GM12878 (cell line): ENCODE measurements around the gene PRKCG. TPM values are rescaled to one million over a fixed set of nuclear protein-coding genes. Genes with fewer than 3 reads are reported as not detected.

Experiments
- ATAC-seq: fragments of 200-7000 bp; cut with Tn5 transposase; 3 replicates; pipeline ENCODE4 v1.9.1; 2020; ENCODE audit warnings: mild to moderate bottlenecking, moderate library complexity
- BruUV-seq: library from RNA; stranded (reverse); fragments of 400-500 nt; replicated peaks from 2 replicates; lab custom pipeline; 2021; lab: Mats Ljungman, UMichigan
- CTCF ChIA-PET: fragments of 300-600 bp; sonication (Branson Sonifier 250); formaldehyde crosslinking; extraction: SDS; loops from one replicate; lab custom pipeline; 2021; ENCODE audit warnings: inconsistent platforms; lab: Yijun Ruan, JAX
- POLR2A ChIA-PET: fragments of 350-600 bp; formaldehyde crosslinking; extraction: SDS; loops from one replicate; lab custom pipeline; 2021; ENCODE audit warnings: inconsistent platforms; lab: Charles Lee
- RAD21 ChIA-PET: fragments of 300-600 bp; sonication (Branson Sonifier 250); formaldehyde crosslinking; loops from one replicate; lab custom pipeline; 2023; ENCODE audit warnings: antibody characterized with exemption; ENCODE audit not compliant: unreplicated experiment; lab: Charles Lee
- SMC1A ChIA-PET: fragments of 300-600 bp; sonication (Branson Sonifier 250); formaldehyde crosslinking; loops from one replicate; lab custom pipeline; 2023; ENCODE audit not compliant: unreplicated experiment, uncharacterized antibody; lab: Charles Lee
- DNase-seq: peaks from one replicate; pipeline ENCODE4 v3.0.0-alpha.2; 2011; ENCODE audit warnings: low read depth, low spot score
- FAIRE-seq: peaks from 3 replicates; lab custom pipeline; 2011; peaks lifted over from hg19 to GRCh38; lab: Jason Lieb, UNC
- H2AFZ ChIP-seq: 2 replicates; pipeline ENCODE4 v1.6.0; 2011; ENCODE audit warnings: low read depth, low read length, control low read depth; ENCODE audit not compliant: control insufficient read depth
- H3K27ac ChIP-seq: 2 replicates; pipeline ENCODE4 v1.5.1; 2011; ENCODE audit warnings: control low read depth; ENCODE audit not compliant: control insufficient read depth, insufficient read depth
- H3K27me3 ChIP-seq, 2 experiments: replicated peaks in 1 of 2; 2 replicates each; pipeline versions ENCODE4 v1.6.0 to v1.6.1; 2011; ENCODE audit warnings: low read length in 1 of 2; ENCODE audit not compliant: control insufficient read depth in 2 of 2, insufficient read depth in 2 of 2
- H3K36me3 ChIP-seq, 2 experiments: 2 replicates each; pipeline ENCODE4 v1.5.1; 2011; ENCODE audit warnings: low read length in 1 of 2; ENCODE audit not compliant: control insufficient read depth in 2 of 2, insufficient read depth in 2 of 2
- H3K4me1 ChIP-seq: 2 replicates; pipeline ENCODE4 v1.6.1; 2011; ENCODE audit warnings: mild to moderate bottlenecking, low read length, moderate library complexity, mixed read lengths; ENCODE audit not compliant: control insufficient read depth, insufficient read depth
- H3K4me2 ChIP-seq: 2 replicates; pipeline ENCODE4 v1.6.0; 2011; ENCODE audit warnings: control low read depth; ENCODE audit not compliant: control insufficient read depth, insufficient read depth
- H3K4me3 ChIP-seq: fragments of 200-600 bp; sonication (generic); 2 replicates; pipeline ENCODE4 v1.5.1; 2016
- H3K79me2 ChIP-seq: 2 replicates; pipeline ENCODE4 v1.6.0; 2011; ENCODE audit warnings: low read length; ENCODE audit not compliant: control insufficient read depth, insufficient read depth
- H3K9ac ChIP-seq: 2 replicates; pipeline ENCODE4 v1.8.0; 2011; ENCODE audit warnings: low read length, control low read depth, mixed read lengths; ENCODE audit not compliant: control insufficient read depth, insufficient read depth
- H3K9me3 ChIP-seq: replicated peaks from 3 replicates; pipeline ENCODE4 v1.5.1; 2011; ENCODE audit warnings: mild to moderate bottlenecking, low read length; ENCODE audit not compliant: control insufficient read depth, insufficient read depth
- H4K20me1 ChIP-seq: 2 replicates; pipeline ENCODE4 v1.6.0; 2011; ENCODE audit not compliant: control insufficient read depth, insufficient read depth
- BRCA1 ChIP-seq: IDR thresholded peaks from 2 replicates; pipeline ENCODE4 v1.6.1; 2011; ENCODE audit warnings: low read depth, low read length, improper control_type of control experiment
- CHD1 ChIP-seq: IDR thresholded peaks from 2 replicates; pipeline ENCODE4 v1.6.1; 2012; ENCODE audit warnings: low read depth, low read length, improper control_type of control experiment
- CTCF ChIP-seq, 3 experiments: IDR thresholded peaks in 2 of 3; conservative IDR thresholded peaks in 1 of 3; 2 replicates each; pipeline ENCODE4 v1.5.1; 2011; ENCODE audit warnings: low read depth in 3 of 3, low read length in 3 of 3, mild to moderate bottlenecking in 3 of 3, control low read depth in 2 of 3, moderate library complexity in 2 of 3, inconsistent platforms in 1 of 3, mixed read lengths in 1 of 3; ENCODE audit not compliant: control insufficient read depth in 2 of 3, insufficient read depth in 1 of 3; ENCODE audit errors: extremely low read depth in 1 of 3
- DPF2 ChIP-seq: fragments of 450-650 bp; IDR thresholded peaks from 2 replicates; pipeline ENCODE4 v1.6.1; 2017; ENCODE audit warnings: mild to moderate bottlenecking
- EGR1 ChIP-seq, 2 experiments: IDR thresholded peaks; 1 replicate in 1 of 2; 2 replicates in 1 of 2; pipeline ENCODE4 v1.6.1; 2011 to 2012; ENCODE audit warnings: low read depth in 2 of 2, low read length in 2 of 2, borderline replicate concordance in 1 of 2, mild to moderate bottlenecking in 1 of 2, moderate library complexity in 1 of 2
- FOXM1 ChIP-seq: IDR thresholded peaks from 2 replicates; pipeline ENCODE4 v1.6.1; 2012; ENCODE audit warnings: low read depth, mild to moderate bottlenecking, inconsistent platforms, low read length, moderate library complexity
- GABPA ChIP-seq: IDR thresholded peaks from 2 replicates; pipeline ENCODE4 v1.6.1; 2014; ENCODE audit warnings: antibody characterized with exemption, low read depth, mild to moderate bottlenecking, inconsistent platforms
- IRF4 ChIP-seq: IDR thresholded peaks from 2 replicates; pipeline ENCODE4 v1.6.1; 2011; ENCODE audit warnings: low read depth, low read length
- JUND ChIP-seq: IDR thresholded peaks from 2 replicates; pipeline ENCODE4 v1.6.1; 2012; ENCODE audit warnings: low read depth, mild to moderate bottlenecking, low read length, improper control_type of control experiment, moderate library complexity
- KLF5 ChIP-seq: fragments of 450-650 bp; IDR thresholded peaks from 2 replicates; pipeline ENCODE4 v1.6.1; 2014; ENCODE audit warnings: mild to moderate bottlenecking; ENCODE audit not compliant: partially characterized antibody
- MAX ChIP-seq: IDR thresholded peaks from 2 replicates; pipeline ENCODE4 v1.6.1; 2012; ENCODE audit warnings: low read depth, low read length, improper control_type of control experiment
- MEF2B ChIP-seq: fragments of 450-650 bp; IDR thresholded peaks from 2 replicates; pipeline ENCODE4 v1.6.1; 2018; ENCODE audit warnings: mild to moderate bottlenecking, moderate library complexity; ENCODE audit not compliant: partially characterized antibody, poor library complexity, severe bottlenecking
- MXI1 ChIP-seq: fragments of 150-350 bp; IDR thresholded peaks from 2 replicates; pipeline ENCODE4 v1.6.1; 2011; ENCODE audit warnings: low read depth, mild to moderate bottlenecking, inconsistent platforms, low read length, improper control_type of control experiment
- NR2F1 ChIP-seq: fragments of 450-650 bp; conservative IDR thresholded peaks from 2 replicates; pipeline ENCODE4 v1.6.1; 2017; ENCODE audit warnings: mild to moderate bottlenecking
- RELA ChIP-seq: fragments of 450-650 bp; IDR thresholded peaks from 2 replicates; pipeline ENCODE4 v1.8.0; 2014; ENCODE audit warnings: borderline replicate concordance; ENCODE audit not compliant: partially characterized antibody
- SIX5 ChIP-seq: IDR thresholded peaks from 2 replicates; pipeline ENCODE4 v1.6.1; 2011; ENCODE audit warnings: mild to moderate bottlenecking, low read depth, low read length, moderate library complexity; ENCODE audit not compliant: severe bottlenecking
- SP1 ChIP-seq: IDR thresholded peaks from one replicate; pipeline ENCODE4 v1.6.1; 2011; ENCODE audit warnings: low read depth, low read length
- SREBF1 ChIP-seq: IDR thresholded peaks from 2 replicates; pipeline ENCODE4 v1.6.1; 2012; ENCODE audit warnings: mild to moderate bottlenecking, low read length
- SRF ChIP-seq, 2 experiments: IDR thresholded peaks; 2 replicates each; pipeline ENCODE4 v1.6.1; 2011; ENCODE audit warnings: low read depth in 2 of 2, low read length in 2 of 2, mild to moderate bottlenecking in 1 of 2, moderate library complexity in 1 of 2
- TARDBP ChIP-seq: IDR thresholded peaks from 2 replicates; pipeline ENCODE4 v1.6.1; 2016; ENCODE audit warnings: borderline replicate concordance
- ZNF217 ChIP-seq: fragments of 450-650 bp; IDR thresholded peaks from 2 replicates; pipeline ENCODE4 v1.6.1; 2017; ENCODE audit warnings: antibody characterized with exemption, mild to moderate bottlenecking
- WGBS: methylation state at CpG from one replicate; pipeline ENCODE4 v1.1.6; 2016; ENCODE audit warnings: low lambda C conversion rate; ENCODE audit not compliant: insufficient replicate concordance, insufficient coverage; ENCODE audit errors: missing lambda C conversion rate; 5-methylcytosine and 5-hydroxymethylcytosine counted together
- in situ Hi-C: fragments of 300-500 bp; cut with MboI; formaldehyde crosslinking; loops from 9 replicates; pipeline ENCODE4 v1.14.3; 2018; ENCODE audit warnings: mixed read lengths
- intact Hi-C: fragments of 100-400 bp; cut with micrococcal nuclease; formaldehyde crosslinking; loops from one replicate; pipeline ENCODE4 v1.14.2; 2022; ENCODE audit not compliant: unreplicated experiment
- polyA plus RNA-seq, 11 experiments: library from polyadenylated mRNA; depleted of rRNA in 4 of 11; unstranded in 6 of 11; stranded (reverse) in 5 of 11; fragments of >200 nt; fragmentation: Nextera tagmentation in 4 of 11; fragmentation: Illumina TruSeq in 1 of 11; extraction: Ambion mirVana in 4 of 11; extraction: Trizol in 1 of 11; gene quantifications; 1 replicate in 1 of 11; 2 replicates in 10 of 11; pipeline versions ENCODE4 v1.2.1 to v1.2.3, GENCODE V29; 2011 to 2016; ENCODE audit warnings: inconsistent platforms in 2 of 11, missing spikeins in 2 of 11, low read depth in 1 of 11
- total RNA-seq, 4 experiments: library from RNA; depleted of rRNA in 3 of 4; stranded (reverse); fragments of >200 nt in 3 of 4; fragmentation: Illumina TruSeq in 1 of 4; extraction: Trizol in 1 of 4; gene quantifications; 2 replicates each; pipeline versions ENCODE4 v1.2.1 to v1.2.3, GENCODE V29; 2013 to 2021

The PRKCG gene
- total and polyA plus RNA-seq, 10 of the 15 experiments (the other 5 are each of a cell fraction or from before 2014, with no cell fraction given) = not detected

- intact Hi-C loops = no loop called here
- 56% methylated on average over 16 of the region's 16 CpGs for WGBS
Observed at GRCh38 chr19:53898166-53898565, 16.2 kb downstream of the PRKCG start.

GRCh38 chr19:53898636-53899341, 16.8 kb downstream of the PRKCG start:
- TF ChIP-seq MEF2B (no peak), FOXM1 (no peak), GABPA (no peak), JUND (no peak), NR2F1 (no peak), MXI1 (no peak), CTCF (IDR thresholded peaks at IDR 0.05 in 2 of 3, conservative IDR thresholded peaks at IDR 0.05 in 1 of 3; ENCODE audit: control insufficient read depth in 2 of 3, extremely low read depth in 1 of 3, insufficient read depth in 1 of 3, low read depth in 3 of 3, low read length in 3 of 3) (no peak), CHD1 (no peak), SP1 (no peak), BRCA1 (no peak), SREBF1 (no peak)
- intact Hi-C loops (no loop called here), in situ Hi-C loops (no loop called here)
- ATAC-seq = no peak
- no peaks in the 10 kb centered on the region for H3K4me1 ChIP-seq
- H4K20me1 ChIP-seq = no peaks in the 10 kb centered on the region
- no peaks in the 10 kb centered on the region for H3K27me3 ChIP-seq
- POLR2A ChIA-PET = no interaction called here
- no peaks in the 10 kb centered on the region for H3K36me3 ChIP-seq
- no peaks in the 10 kb centered on the region for H3K79me2 ChIP-seq
- H2AFZ ChIP-seq = no peak overlapping the region
- no TSS peak for BruUV-seq
- SMC1A ChIA-PET = no interaction called here
- RAD21 ChIA-PET = no interaction called here
- FAIRE-seq = no peak
- H3K27ac ChIP-seq = no peak overlapping the region
- 41% methylated on average over 24 of the region's 42 CpGs for WGBS
- no peak for DNase-seq
- H3K4me2 ChIP-seq = no peak overlapping the region
- CTCF ChIA-PET = no interaction called here
- no peak overlapping the region for H3K4me3 ChIP-seq
- no peaks in the 10 kb centered on the region for H3K9me3 ChIP-seq
- no peak overlapping the region for H3K9ac ChIP-seq

More at GRCh38 chr19:53898166-53898565, 16.2 kb downstream of the PRKCG start:
- H3K27ac ChIP-seq = no peak overlapping the region
- H3K4me1 ChIP-seq = no peaks in the 10 kb centered on the region
- no TSS peak for BruUV-seq
- FAIRE-seq (no peak), DNase-seq (no peak), ATAC-seq (no peak)
- no peak for TF ChIP-seq DPF2
- TF ChIP-seq TARDBP = no peak
- no peak for TF ChIP-seq IRF4
- no peak for TF ChIP-seq SIX5
- no peak for TF ChIP-seq EGR1 (IDR thresholded peaks at IDR 0.05; ENCODE audit: borderline replicate concordance in 1 of 2, low read depth in 2 of 2, low read length in 2 of 2)
- TF ChIP-seq KLF5 = no peak
- TF ChIP-seq ZNF217 = no peak
- no peak for TF ChIP-seq RELA
- TF ChIP-seq SRF (IDR thresholded peaks at IDR 0.05; ENCODE audit: low read depth in 2 of 2, low read length in 2 of 2) = no peak
- TF ChIP-seq MXI1 = no peak
- TF ChIP-seq MAX = no peak
- no peaks in the 10 kb centered on the region for H3K9me3 ChIP-seq
- H3K27me3 ChIP-seq = no peaks in the 10 kb centered on the region
- no peak overlapping the region for H3K4me2 ChIP-seq
- H3K4me3 ChIP-seq = no peak overlapping the region
- CTCF ChIA-PET = no interaction called here
- POLR2A ChIA-PET = no interaction called here
- no peaks in the 10 kb centered on the region for H3K79me2 ChIP-seq
- SMC1A ChIA-PET = no interaction called here
- H3K36me3 ChIP-seq = no peaks in the 10 kb centered on the region
- RAD21 ChIA-PET = no interaction called here
- H3K9ac ChIP-seq = no peak overlapping the region
- in situ Hi-C loops = no loop called here
- no peaks in the 10 kb centered on the region for H4K20me1 ChIP-seq
- no peak overlapping the region for H2AFZ ChIP-seq
